ENCODE results near the gene TRERF1. TPM values are rescaled to one million over a fixed set of nuclear protein-coding genes. Genes with fewer than 3 reads are reported as not detected.

Gene TRERF1
- total RNA-seq, 1 donor from 2014 or later, result 0.86 TPM

GRCh38 chr6:42378125-42378524, 73.6 kb downstream of the TRERF1 start:
- DNase-seq (ENCODE audit: low spot score), result no peak
- intact Hi-C loops (cut with DNase I), result no loop called here

- intact Hi-C loops (cut with DNase I), result no loop called here
- no peak for DNase-seq (ENCODE audit: low spot score)
These were observed 76.6 kb downstream of the TRERF1 start for GRCh38 chr6:42375007-42375635.

DNA sequence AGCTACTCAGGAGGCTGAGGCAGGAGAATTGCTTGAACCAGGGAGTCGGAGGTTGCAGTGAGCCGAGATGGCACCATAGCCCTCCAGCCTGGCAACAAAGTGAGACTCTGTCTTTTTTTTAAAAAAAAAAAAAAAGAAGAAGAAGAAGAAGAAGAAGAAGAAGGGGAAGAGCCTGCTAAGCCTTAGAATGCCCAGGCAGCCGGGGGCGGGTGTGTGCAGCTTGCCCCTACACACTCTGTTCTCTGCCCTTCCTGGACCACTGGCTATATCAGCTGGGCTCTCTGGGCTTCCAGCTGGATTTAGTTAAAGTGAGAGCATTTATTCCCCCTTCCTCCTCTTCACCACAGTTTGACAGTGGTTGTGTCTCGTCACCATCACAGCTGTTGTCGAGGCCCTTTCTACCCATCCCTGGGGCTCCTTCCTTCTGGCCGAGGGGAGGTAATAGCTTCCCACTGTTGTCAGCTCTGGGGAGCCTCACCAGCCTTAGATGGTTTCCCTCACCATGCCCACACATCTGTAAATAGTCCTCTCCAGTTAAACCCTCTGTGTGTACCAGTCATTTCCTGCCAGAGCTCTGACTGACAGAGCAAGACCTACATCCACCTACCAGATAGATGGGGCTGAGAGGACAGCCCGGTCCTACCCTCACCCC, 77.6 kb downstream of the TRERF1 start:
- no peak for DNase-seq (ENCODE audit: low spot score)
- intact Hi-C loops (cut with DNase I), result no loop called here

DNA sequence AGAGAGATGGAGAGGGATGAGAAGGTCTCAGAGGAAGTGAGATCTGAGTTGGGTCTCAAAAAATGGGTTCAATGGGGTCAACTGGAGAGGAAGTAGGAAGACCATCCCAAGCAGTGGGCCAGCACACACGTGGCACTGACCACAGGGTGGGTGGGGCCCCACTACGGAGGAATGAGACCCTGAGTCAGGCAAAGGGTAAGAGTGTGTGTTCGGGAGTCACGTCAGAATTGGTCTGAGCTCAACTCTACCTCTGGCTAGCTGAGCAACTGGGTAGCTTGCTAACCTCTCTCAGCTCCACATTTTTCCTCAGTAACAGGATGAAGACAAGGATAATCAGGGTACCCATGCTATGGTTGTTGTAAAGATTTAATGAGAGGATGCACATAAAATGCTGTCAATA, 79.0 kb downstream of the TRERF1 start:
- intact Hi-C loops (cut with DNase I), result no loop called here
- no peak for DNase-seq (ENCODE audit: low spot score)

- no peak for DNase-seq (ENCODE audit: low spot score)
- intact Hi-C loops (cut with DNase I), result no loop called here
These were observed 81.3 kb downstream of the TRERF1 start for GRCh38 chr6:42370323-42370985.

- intact Hi-C loops (cut with DNase I), result no loop called here
- no peak for DNase-seq (ENCODE audit: low spot score)
These were observed 82.2 kb downstream of the TRERF1 start for GRCh38 chr6:42369568-42369967.

- intact Hi-C loops (cut with DNase I), result no loop called here
- no peak for DNase-seq (ENCODE audit: low spot score)
These were observed 83.5 kb downstream of the TRERF1 start for GRCh38 chr6:42368181-42368580.

DNA sequence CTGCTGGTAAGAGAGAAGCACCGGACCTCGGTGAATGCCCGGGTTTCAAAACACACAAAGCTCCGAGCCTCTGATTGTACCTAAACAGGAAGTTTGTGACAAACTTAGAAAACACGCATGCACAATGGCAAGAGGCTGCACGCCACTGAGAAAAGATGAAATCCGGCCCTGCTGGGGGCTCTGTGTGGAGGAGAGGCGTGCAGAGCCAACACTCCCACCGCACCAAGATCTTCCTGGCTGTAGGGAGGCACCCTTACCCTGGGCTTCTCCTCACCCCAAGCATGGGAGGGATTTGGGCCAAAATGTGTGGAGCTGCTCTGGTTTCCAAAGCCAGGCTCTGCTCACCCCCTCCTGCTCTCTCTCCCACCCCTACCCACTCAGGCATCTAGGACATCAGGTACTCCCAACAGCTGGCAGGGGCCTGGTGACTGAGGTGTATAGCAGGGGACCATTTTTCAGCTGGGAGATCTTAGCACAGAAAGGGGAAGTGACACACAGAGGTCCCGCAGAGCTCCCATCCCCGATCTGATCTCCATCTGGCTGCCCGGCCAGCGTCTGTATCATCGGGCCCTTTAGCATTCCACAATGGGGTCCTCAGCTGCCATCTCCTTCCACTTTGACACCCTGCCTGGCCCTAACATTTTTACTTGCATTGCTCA, 84.2 kb downstream of the TRERF1 start:
- intact Hi-C loops (cut with DNase I), result no loop called here
- peak; percentile 84 for DNase-seq (ENCODE audit: low spot score)

- no peak for DNase-seq (ENCODE audit: low spot score)
- intact Hi-C loops (cut with DNase I), result no loop called here
These were observed 84.8 kb downstream of the TRERF1 start for GRCh38 chr6:42366999-42367352.

DNA sequence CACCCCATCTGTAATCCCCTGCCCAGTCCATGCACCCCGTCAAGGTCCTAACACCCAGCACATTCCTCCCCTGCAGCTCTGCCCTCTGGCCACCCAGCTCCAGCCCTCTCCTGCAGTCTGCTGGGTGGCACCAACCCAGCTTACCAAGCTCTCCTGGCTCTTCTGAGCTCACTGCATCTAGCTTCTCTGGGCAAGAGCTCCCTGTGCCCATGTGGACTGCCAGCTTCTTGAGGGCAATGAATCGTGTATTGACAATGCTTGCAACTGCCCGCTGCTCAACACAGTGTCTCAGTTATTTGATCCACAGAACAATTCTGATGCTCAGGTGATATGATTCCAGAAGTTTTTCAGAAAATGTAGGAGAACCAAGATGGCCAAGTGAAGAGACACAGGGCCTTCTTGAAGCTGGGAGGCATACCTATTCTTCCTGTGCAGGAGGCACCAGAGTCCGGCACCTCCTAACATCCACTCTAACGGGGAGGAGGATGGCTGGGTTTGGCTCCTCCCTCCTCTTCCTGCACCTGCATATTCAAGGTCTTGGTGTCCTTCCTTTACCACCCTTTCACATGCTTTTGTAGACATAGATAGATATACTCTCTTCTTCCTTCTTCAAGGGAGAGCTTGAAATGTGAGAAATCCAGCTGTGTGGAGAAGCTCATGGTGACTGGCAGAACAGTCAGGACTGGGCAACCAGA, 85.6 kb downstream of the TRERF1 start:
- intact Hi-C loops (cut with DNase I), result no loop called here
- DNase-seq (ENCODE audit: low spot score), result no peak

DNA sequence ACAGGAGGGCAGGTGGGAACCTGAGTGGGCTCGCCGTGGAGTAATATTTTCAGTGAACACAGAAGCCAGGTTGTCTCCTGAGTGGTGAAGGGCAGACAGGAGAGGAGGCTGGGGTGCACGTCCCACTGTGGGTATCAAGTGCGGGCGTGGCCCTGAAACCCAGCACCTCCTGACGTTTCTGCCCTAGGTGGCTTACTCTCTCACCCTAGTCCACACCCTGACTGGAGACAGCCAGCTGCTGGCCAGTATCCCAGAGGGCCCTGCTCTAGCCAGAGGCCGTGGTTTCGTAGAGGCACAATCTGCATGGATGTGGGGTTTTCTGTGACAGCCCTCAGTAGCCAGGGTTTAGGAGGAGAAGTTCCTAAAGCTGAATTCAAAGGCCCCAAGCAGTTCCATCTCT, 86.7 kb downstream of the TRERF1 start:
- no peak for DNase-seq (ENCODE audit: low spot score)
- intact Hi-C loops (cut with DNase I), result no loop called here

DNA sequence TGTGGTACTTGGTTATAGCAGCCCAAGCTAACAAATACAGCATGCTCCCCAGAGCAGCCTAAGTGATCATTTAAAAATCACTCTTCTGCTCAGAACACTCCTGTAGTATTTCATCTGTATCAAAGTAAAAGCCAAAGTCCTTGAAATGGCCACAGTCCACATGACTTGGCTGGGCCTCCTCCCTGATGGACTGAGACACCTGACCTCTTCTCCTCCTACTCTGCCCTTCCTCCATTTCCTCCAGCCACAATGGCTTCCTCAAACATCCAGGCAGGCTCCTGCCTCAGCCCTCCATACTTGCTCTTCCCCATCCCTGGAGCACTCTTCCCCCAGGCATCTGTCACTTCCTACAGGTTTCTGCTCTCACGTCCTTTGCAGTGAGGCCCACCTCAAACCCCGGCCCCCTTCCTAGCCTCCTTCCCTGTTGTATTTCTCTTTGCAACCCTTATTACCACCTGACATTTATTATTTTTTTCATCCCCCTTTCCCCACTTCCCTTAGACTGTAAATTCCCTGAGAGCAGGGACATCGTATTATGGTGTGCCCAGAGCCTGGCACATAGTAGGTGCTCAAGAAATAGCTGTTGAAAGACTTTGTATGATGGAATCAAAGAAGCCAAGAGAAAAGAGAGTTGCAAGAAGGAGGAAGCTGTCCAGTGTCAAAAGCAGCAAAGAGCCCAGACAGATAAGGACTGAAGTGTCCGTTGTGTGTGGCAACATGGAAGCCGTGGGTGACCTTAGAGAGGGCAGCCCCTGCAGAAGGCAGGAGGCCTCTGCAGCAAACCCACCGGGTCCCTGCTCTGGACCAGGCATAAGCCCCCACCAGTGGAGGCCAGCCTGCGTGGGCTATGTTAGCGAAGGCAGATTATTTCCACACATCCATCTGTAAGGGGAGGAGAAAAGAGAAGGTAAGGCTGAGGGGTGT, 87.5 kb downstream of the TRERF1 start:
- intact Hi-C loops (cut with DNase I), result no loop called here
- no peak for DNase-seq (ENCODE audit: low spot score)

GRCh38 chr6:42361036-42361435, 90.7 kb downstream of the TRERF1 start:
- intact Hi-C loops (cut with DNase I), result no loop called here
- DNase-seq (ENCODE audit: low spot score), result no peak

DNA sequence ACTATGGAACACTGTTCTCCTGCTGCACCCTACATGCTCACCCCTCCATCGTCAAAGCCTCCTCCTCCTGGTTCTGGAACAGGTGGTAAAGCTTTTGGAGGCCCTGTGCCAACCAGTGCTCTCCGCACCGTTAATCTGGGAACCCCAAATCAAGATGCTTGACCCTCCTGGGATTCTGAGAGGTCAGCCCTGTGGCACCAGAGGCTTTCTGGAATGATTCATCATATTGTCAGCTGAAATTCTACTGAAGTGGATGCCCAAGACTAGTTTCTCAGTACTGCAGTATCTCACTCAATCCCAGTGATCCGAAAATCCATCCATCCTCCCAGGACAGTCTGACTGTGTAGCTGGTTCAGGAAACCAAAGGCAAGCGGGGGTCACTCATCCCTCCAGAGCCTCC, 92.7 kb downstream of the TRERF1 start:
- intact Hi-C loops (cut with DNase I), result no loop called here
- DNase-seq (ENCODE audit: low spot score), result no peak

DNA sequence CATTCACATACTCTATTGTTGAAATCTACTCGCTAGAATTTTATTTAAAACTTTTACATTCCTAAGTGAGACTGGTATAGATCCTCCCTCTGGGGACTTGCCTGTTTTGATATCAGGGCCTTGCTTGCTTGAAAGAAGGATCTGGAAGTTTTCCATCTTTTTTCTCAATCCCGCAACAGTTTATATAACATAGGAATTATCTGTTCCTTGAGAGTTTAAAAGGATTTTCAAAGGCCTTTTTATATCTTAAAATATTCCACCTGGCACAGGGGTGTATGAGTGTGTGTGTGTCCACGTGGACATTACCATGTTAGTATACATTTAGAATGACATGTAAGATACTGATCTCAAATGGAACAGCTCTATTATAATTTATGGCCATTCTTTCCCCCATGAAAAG, 96.3 kb downstream of the TRERF1 start:
- DNase-seq (ENCODE audit: low spot score), result no peak
- intact Hi-C loops (cut with DNase I), result no loop called here

DNA sequence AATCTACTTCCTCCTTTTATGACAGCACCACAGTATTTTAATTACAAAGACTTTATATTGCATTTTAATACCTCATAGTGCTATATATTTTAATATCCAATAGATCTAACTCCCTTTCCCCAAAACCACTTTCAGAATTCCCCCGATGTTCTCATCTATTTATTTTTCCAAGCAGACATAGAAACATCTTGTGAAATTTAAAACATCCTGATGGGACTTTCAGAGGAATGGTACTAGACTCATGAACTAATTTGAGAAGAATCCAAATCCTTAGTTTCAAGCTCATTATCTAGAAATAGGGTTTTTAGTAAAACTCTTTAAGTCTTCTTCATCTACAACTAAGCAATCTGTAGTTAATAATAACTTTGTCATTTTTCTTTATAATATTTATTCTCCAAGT, 97.0 kb downstream of the TRERF1 start:
- intact Hi-C loops (cut with DNase I), result no loop called here
- no peak for DNase-seq (ENCODE audit: low spot score)

- intact Hi-C loops (cut with DNase I), result no loop called here
- DNase-seq (ENCODE audit: low spot score), result no peak
These were observed 98.7 kb downstream of the TRERF1 start for GRCh38 chr6:42352856-42353564.

DNA sequence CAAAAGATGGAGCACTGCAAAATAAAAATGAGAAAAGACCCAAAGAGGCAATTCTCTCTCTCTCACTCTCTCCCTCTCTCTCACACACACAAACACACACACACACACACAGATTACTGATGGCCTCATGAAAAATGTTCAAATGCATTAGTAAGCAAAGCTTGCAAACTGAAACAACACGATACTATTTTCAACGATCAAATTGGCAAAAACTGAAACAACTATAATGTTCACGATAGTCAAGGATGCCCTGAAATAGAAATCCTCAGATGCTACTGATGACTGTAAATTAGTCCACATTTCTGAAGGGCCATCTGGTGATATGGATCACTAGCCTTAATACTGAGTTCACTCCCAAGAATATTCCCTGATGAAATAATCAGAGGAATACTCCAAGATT, 100.8 kb downstream of the TRERF1 start:
- no peak for DNase-seq (ENCODE audit: low spot score)
- intact Hi-C loops (cut with DNase I), result no loop called here
